Measurements from ENCODE around the gene SLC43A3.
"Not testable (repeated sequence)": the region's sequence is repeated elsewhere in the genome, so short reads cannot be mapped to it uniquely, and the experiment has no call there.

SLC43A3 gene

GRCh38 chr11:57380975-57381374 lies 45.9 kb downstream of the SLC43A3 start, which contains the start of gene PRG3:
Gene PRG3, minus strand, starts transcription at chr11:57381150. Its CDS starts 442 bp downstream, at chr11:57380708.
- no peak for DNase-seq (ENCODE audit: low read depth in 2 of 2)

DNA sequence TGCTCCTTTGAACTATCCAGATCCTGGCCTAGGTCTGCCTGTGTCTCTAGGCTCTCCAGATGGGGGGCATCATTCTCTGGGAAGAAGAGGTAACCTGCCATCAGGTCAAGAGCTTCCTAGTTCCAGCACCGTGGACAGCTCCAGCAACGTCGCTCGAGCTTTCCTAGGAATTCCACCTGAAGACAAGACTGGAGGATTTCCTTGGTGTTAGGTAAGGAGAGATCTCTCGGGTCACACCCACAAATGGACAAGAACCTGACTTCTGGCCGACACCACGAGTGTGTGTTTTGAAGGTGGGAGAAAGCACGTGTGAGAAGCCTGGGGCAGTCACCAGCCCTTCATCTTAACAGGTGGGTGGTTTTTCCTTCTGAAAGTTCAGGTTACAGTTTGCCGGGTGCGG lies 47.2 kb downstream of the SLC43A3 start:
- no peak for DNase-seq (ENCODE audit: low read depth in 2 of 2)

DNA sequence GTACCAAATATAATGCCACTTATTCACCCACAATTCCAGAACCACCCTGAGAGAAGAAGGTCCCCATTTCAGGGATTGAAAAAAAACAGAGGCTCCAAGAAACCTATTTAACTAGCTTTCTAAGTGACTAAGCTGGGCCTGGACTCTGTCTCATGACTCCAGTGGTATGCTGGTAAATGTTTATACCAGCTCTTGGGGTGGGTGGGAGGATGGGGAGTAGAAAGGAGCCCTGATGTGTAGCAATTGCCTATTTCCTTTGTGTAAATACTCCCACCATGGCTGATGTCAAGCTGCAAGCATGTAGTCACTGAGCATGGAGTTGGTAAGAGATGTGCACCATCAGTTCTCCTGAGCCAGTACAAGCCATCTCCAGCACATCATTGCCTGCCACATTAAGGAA lies 48.7 kb downstream of the SLC43A3 start:
- DNase-seq (ENCODE audit: low read depth in 2 of 2) = no peak

DNA sequence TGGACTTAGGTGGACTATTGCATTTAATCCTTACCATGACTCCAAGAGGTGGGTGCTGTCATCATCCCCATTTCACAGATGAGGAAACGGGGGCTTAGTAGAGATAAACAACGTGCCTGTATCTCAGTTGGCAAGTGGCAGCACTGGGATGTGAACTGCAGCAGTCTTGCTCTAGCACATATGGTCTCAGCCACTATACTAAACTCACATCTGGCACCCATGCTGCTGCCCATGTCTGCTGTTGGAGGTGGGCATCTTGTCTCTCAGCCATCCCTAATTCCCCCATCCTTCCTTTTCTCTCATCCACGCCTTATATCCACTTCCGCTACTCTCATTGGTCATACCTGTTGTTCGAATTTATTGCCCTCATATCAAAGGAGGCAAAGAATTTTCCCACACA lies 49.8 kb downstream of the SLC43A3 start:
- no peak for DNase-seq (ENCODE audit: low read depth in 2 of 2)

DNA sequence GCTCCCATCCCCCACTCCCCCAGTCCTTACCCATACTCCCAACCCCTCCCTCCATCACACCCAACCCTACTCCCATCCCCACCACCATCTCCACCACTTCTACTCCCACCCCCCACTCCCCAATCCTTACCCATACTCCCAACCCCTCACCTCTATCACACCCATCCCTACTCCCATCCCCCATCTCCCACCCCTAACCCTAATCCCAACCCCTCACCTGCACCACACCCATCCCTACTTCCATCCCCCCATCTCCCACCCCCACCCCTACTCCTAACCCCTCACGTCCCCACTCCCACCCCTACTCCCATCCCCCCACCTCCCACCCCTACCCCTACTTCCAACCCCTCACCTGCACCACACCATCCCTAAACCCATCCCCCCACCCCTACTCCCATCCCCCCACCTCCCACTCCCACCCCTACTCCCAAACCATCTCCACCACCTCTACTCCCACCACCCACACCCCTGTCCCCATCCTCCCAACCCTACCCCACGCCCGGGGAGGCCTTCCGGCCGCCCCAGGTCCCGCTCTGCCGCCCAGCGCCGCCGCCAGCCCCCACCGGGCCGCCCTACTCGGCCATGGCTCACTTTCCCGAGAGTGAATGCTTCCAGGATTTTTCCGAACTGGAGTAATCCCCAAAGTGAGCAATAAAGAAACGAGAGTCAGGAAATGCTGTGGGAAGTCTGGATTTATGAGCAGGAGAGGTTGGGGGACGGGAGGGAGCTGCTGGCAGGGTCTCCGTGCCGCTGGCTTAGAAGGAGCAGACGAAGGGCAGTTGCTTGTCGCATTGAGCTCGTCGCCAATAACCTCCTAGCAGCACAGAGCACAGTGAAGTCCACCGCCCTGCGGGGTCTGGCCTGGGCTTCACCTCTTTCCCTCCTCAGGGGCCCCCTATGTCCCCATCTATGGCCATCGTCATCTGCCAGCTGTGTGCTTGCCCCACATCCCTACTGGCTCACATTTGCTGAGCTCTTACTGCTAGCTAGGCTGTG lies 50.5 kb downstream of the SLC43A3 start:
- DNase-seq (ENCODE audit: low read depth in 2 of 2) = no peak

- no peak for DNase-seq (ENCODE audit: low read depth in 2 of 2)
These were observed 51.4 kb downstream of the SLC43A3 start for GRCh38 chr11:57375490-57375889.

DNA sequence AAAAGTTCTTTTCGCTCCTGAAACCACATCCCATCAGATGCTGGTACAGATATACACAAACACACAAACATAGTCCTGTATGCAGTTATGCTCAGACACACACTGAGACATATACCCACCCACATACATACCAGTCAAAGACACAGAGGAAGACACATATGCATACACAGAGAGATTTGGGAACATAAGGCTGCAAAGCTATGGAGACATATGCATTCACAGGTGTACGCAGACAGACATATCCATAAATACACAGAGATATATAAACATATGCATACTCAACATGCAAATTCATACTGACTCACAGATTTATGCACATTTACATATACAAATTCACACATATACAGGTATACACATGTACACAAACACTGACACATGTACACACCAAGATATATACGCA lies 52.0 kb downstream of the SLC43A3 start:
- DNase-seq (ENCODE audit: low read depth in 2 of 2) = no peak

DNA sequence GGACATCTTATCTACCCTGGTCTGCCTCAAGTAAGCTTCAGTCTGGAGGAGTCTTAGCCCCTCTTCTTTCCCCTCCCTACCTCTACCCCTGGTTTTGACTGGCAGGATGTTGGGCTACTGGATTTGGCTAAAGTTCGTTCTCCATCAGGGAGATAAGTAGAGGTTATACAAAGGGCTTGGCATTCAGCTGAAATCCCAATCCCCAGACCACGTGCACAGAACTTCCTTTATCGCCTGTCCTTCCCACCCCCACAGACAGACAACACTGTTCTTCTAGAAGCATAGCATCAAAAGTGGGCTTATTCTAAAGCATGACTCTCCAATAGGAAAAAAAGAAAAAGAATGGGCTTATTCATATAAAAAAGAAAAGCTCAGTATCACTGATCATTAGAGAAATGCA lies 53.8 kb downstream of the SLC43A3 start:
- DNase-seq (ENCODE audit: low read depth in 2 of 2) = no peak

DNA sequence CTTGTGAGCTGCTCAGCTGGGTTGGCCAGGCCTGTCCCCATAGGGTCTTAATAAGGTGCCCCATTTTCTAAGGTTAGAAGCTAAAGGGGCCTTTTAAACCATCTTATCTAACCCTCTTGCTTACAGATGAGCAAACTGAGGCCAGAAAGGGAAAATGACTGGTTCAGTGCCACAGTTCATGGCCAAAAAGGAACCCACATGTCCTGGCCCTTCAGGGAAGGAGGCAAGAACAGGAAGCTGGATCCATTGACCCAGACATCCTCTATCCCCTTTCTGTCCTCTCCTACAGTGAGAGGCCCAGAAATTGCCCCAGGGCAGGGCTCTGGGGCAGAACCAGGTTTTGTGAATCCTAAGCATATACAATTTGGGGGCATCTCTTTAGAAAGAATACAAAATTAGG lies 56.0 kb downstream of the SLC43A3 start:
- DNase-seq (ENCODE audit: low read depth in 2 of 2) = no peak

GRCh38 chr11:57370251-57370650 lies 56.7 kb downstream of the SLC43A3 start:
- no peak for DNase-seq (ENCODE audit: low read depth in 2 of 2)

DNA sequence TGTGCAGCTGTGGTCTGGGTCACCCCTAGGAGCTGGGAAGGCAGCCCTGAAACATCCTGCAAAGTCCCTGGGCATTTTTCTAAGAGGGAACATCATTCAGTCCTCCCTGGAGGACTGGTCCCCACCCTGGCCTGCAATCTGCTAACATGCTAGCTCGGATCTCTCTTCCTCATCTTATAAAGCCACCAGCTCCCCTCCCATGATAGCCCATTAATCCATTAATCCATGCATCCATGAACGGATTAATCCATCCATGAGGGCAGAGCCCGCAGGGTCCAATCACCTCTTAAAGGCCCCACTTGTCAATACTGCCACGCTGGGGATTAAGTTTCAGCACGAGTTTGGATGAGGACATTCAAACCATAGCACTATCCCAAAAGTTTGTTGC lies 58.1 kb downstream of the SLC43A3 start:
- no peak for DNase-seq (ENCODE audit: low read depth in 2 of 2)

DNA sequence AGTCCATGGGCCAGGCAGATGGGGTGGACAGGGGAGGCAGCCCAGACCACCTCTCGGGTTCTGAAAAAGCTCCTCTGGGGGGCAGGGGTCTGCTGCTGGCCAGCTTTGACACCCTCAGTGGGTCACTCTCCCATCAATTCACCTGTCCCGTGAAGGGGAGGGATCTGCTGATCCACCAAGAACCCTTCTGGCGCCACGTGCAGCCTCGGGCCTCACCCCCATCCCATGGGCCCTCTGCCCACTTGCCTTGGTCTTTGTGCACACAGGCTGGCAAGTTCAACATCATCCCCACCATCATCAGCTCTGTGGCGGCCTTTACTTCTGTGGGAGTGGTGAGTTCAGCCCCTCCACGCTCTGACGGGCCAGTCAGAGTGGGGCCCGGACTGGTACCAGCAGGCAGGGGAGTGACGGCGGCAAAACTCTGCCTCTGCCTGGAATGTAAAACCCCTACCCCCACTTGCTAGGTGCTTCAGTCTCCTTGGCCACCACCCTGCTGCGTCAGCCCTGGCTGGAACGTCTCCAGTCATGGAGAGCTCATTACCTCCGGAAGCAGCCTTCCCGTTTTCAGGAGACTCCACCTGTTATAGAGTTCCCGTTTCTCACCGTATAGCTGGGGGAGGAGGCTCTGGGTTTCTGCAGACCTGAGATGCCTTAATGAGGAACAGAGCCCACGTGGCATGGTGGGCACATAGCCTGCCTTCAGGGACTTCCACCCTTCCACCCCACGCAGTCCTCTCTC lies 58.6 kb downstream of the SLC43A3 start:
- DNase-seq (ENCODE audit: low read depth in 2 of 2) = no peak

- DNase-seq (ENCODE audit: low read depth in 2 of 2) = no peak
These were observed 61.9 kb downstream of the SLC43A3 start for GRCh38 chr11:57364851-57365660.

GRCh38 chr11:57363131-57364080 lies 63.5 kb downstream of the SLC43A3 start:
- DNase-seq (ENCODE audit: low read depth in 2 of 2) = no peak

DNA sequence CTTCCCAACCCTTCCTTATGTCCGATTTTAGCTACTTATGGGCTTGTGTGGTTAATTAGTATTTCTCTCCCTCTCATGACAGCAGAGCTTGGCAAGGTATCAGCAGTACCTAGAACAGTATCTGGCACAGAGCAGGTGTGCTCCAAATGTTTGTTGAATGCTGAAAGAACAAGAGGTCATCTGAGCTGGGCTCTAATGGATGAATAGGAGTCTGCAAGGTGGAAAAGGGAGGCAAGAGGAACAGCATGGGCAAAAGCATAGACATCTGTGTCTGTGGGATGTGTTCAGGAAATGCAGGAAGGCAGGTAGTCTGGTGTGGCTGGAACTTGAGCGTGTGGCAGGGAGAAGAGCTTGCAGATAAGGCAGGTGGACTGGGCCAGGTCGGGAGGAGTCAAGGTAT lies 65.0 kb downstream of the SLC43A3 start:
- no peak for DNase-seq (ENCODE audit: low read depth in 2 of 2)

GRCh38 chr11:57361420-57361819 lies 65.5 kb downstream of the SLC43A3 start:
- not testable (repeated sequence) for DNase-seq (ENCODE audit: low read depth in 2 of 2)

DNA sequence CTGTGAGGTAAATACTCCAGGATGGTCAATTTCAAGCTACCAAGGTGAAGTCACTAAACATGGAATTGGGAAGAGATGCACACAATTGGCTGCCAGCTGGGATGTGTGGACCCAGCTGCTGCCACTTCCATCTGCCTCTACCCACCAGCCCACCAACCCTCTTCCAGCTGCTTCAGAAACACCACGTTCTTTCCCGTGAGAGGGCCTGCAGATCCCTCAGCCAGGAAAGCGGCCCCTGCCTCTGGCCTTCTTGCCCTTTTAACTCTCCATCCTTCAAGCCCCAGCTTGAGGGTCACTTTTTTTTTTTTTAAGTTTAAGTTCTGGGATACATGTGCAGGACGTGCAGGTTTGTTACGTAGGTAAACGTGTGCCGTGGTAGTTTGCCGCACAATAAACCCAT lies 65.9 kb downstream of the SLC43A3 start:
- DNase-seq (ENCODE audit: low read depth in 2 of 2) = no peak

DNA sequence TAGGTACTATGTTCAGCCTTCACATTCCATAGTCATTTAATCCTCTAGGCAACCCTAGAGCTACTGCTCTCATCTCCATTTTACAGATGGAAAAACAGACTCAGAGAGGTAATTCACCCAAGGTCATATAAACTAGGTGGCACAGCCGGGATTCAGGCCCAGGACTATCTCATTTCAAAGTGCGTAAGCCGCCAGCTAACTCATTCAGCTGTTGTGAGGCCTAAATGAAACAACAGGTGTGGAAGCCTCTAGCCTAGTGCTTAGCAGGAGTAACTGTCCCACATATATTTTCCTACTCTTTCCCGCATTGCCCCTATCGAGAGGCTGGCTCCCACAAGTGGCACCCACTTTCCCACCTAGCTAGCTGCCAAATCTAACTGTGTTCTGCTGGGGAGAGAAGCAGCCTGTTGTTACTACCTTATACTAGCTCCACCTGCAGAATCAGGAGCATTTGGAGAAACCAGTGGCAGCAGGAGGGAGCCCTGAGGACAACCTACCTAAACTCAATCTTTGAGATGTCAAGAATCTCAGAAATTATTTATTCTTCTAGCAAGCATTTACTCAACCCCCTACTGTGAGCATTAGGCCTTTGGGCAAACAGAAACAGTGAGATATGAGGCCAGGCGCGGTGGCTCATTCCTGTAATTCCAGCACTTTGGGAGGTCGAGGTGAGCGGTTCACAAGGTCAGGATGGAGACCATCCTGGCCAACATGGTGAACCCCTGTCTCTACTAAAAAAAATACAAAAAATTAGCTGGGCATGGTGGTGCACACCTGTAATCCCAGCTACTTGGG lies 66.8 kb downstream of the SLC43A3 start:
- DNase-seq (ENCODE audit: low read depth in 2 of 2) = no peak

DNA sequence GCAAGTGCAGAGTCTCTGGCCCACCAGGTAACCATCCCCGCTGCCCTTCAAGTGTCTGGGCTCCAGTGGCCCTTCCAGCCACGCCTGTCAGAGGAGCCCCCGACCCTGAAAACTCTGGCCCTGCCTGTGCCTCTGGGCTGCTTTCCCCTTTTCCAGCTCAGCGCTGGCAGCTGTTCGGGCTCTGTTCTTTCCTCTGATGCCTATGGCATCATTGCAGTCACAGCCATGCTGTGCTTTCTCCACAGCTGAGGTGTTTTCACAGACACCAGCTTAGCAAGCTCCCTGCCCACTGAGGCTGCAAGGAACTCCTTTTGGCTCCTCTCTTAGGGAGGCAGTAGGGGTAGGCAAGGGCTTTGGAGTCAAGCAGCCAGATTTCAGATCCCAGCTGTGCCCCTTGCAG lies 67.5 kb downstream of the SLC43A3 start:
- no peak for DNase-seq (ENCODE audit: low read depth in 2 of 2)

DNA sequence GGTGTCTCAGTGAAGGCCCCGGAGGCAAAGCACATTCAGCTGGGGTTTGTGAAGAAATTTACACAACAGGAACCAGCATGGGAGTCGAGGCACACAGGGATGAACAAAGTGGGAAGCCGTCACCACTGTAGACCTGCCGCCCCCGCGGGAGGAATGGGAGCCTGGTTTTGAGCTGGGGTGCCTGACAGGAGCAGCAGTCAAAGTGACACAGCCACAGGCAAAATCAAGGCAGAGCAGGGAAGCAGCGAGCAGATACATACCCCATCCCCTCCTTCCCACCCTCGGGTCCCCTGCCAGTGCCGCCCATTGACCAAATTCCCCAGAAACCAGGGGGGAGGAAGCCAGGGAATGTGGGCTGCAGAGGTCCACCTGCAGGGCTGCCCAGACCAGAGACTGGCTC lies 67.9 kb downstream of the SLC43A3 start:
- no peak for DNase-seq (ENCODE audit: low read depth in 2 of 2)

All from stimulated activated CD8-positive, alpha-beta memory T cell treated with anti-CD3 and anti-CD28 coated beads, Interleukin-7, amount 100 ng/mL, for 4 hours (primary cell).